GM12891 (cell line): ENCODE data around the gene DHODH.

ENCODE experiments used
- POLR2A ChIP-seq: IDR thresholded peaks from 2 replicates; pipeline ENCODE4 v1.6.1; 2011; ENCODE audit warnings: low read depth, low read length, control low read depth
- POLR2AphosphoS5 ChIP-seq: IDR thresholded peaks from 2 replicates; pipeline ENCODE4 v1.6.1; 2011; ENCODE audit warnings: low read depth, low read length, control low read depth
- POU2F2 ChIP-seq: IDR thresholded peaks from 2 replicates; pipeline ENCODE4 v1.6.1; 2011; ENCODE audit warnings: low read depth, mild to moderate bottlenecking, control low read depth, low read length, moderate library complexity
- SPI1 ChIP-seq: IDR thresholded peaks from 2 replicates; pipeline ENCODE4 v1.6.1; 2011; ENCODE audit warnings: low read depth, low read length, control low read depth
- TAF1 ChIP-seq: IDR thresholded peaks from 2 replicates; pipeline ENCODE4 v1.6.1; 2011; ENCODE audit warnings: low read depth, low read length, control low read depth

DNA sequence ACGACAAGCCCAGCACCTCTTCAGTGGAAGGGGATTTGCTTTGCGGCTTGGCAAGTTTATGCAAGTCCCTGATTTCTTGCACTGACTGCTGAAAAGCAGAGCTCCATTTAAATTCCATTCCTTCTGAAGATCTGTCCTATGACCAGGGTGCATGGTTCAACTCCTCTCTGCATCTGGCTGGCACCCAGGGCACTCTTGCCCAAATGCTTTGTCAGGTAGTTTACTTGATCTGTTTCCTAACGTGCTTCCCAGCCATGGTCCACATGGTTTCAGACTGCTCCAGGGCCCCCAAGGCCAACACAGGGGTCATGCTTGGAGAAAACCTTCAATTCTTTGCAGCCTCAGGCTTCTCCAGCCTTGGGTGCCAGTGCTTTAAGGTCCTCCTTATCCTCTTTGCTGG lies 34.5 kb downstream of the DHODH start:
- no peak for TF ChIP-seq POLR2A
- TF ChIP-seq POLR2AphosphoS5, result no peak
- TF ChIP-seq POU2F2, result no peak
- no peak for TF ChIP-seq TAF1
- no peak for TF ChIP-seq SPI1
